AG04449 (cell line): ENCODE data around the gene ADAMTS13.

Source experiments
- CTCF ChIA-PET: fragments of 350-600 bp; formaldehyde crosslinking; extraction: SDS; loops from one replicate; lab custom pipeline; 2021; ENCODE audit warnings: antibody characterized with exemption; lab: Yijun Ruan, JAX
- POLR2A ChIA-PET: fragments of 400-600, 350-600 bp; formaldehyde crosslinking; extraction: SDS; loops from one replicate; lab custom pipeline; 2020; ENCODE audit warnings: antibody characterized with exemption, inconsistent platforms; lab: Yijun Ruan, JAX
- DNase-seq: peaks from one replicate; pipeline ENCODE4 v3.0.0-alpha.2; 2010; ENCODE audit warnings: low read depth, low spot score
- H3K4me3 ChIP-seq: 2 replicates; pipeline ENCODE4 v1.5.1; 2011; ENCODE audit warnings: low read depth, mild to moderate bottlenecking, control low read depth, low read length
- CTCF ChIP-seq: IDR thresholded peaks from one replicate; pipeline ENCODE4 v1.5.1; 2011; ENCODE audit warnings: mild to moderate bottlenecking, moderate library complexity, low read length, control low read depth, inconsistent platforms; ENCODE audit not compliant: insufficient read depth; ENCODE audit errors: missing control alignments

The ADAMTS13 gene

DNA sequence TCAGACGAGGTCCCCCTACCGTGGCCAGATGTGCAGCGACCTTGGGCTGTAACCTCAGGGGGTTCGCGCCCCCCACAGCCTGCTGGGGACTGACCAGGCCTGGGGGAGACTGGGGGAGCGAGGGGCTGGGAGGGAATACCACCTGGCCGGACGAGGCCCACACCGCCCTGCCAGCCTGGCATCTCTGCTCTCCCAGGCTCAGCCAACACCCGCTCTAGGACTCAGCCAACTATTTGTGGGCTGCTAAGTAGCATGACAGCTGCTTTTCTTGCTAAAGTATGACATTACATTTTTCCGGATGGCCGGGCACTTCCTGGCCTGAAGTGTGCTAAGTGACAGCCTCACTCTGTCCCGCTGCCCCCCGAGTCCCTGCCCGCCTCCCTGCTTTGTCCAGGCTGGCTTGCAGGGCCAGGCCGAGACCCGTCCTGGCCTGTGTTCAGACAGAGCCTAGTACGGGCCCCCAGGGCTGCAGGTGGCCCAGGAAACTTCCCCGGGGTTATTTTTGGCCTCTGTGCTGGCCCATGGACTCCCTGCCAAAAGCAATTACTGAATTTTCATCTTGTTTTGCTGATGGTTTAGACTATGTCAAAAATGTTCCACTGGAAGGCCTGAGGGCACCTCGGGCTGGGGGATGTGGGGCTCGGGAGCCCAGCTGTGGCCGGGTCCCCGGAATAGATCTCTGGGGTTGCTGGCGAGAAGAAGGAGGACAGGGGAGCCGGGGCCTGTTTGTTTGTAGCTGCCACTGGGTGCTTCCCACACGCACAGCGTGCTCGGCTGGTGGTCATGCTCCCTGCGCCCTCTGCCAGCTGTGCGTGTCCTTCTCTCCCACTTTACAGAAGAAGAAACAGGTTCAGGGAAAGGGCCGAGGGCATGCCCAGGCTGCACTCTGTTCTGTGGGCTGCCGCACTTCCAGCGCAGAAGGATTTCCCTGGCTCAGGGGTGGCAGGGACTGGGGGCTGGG lies 70.2 kb downstream of the ADAMTS13 start:
- DNase-seq: no peak
- TF ChIP-seq CTCF: no peak
- no peak overlapping the region for H3K4me3 ChIP-seq
- CTCF ChIA-PET: interaction anchor here (0.6 kb wide), 1 partner anchor 250 kb away, joined by 3 read pairs; no protein-coding TSS in a partner anchor
- POLR2A ChIA-PET: no interaction called here

GRCh38 chr9:133493428-133493827 lies 71.3 kb downstream of the ADAMTS13 start:
- CTCF ChIA-PET: no interaction called here
- POLR2A ChIA-PET: no interaction called here
- no peak for TF ChIP-seq CTCF
- DNase-seq: no peak
- no peak overlapping the region for H3K4me3 ChIP-seq

DNA sequence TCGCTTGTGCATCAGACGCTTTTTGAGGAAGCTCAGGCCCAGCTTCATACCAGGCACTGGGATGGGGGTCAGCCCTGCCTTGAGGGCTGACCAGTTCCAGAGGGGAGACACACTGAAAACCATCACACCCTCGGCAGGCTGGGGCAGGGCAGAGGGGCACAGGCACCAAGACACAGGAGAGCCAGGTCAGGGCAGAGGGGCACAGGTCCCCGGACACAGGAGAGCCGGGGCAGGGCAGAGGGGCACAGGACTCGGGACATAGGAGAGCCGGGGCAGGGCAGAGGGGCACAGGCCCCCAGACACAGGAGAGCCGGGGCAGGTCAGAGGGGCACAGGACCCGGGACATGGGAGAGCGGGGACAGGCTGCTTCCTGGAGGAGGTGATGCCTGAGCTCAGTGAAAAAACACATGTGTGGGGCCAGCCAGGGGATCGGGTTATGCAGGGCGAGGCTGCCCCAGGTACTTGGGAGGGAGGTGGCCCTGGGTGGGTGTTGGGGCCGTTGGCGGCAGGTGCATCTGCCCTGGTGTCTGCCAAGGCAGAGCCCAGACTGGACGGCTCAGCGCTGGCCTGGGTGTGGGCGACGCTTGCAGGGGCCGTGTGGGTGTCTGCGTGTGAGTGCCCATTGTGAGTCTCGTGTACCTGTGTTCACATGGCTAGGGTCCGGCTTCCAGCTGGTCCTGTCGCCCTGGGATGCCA lies 71.8 kb downstream of the ADAMTS13 start:
- no peak overlapping the region for H3K4me3 ChIP-seq
- DNase-seq: no peak
- TF ChIP-seq CTCF: no peak
- ChIA-PET POLR2A (interaction anchor here (0.6 kb wide), 1 partner anchor 463 kb away, joined by 3 read pairs; the partner anchor contains the start of gene GTF3C5), CTCF (interaction anchor here (1.4 to 2.6 kb wide), 2 partner anchors 7 to 9 kb away, joined by 5 to 22 read pairs; no protein-coding TSS in a partner anchor)

- no peak for DNase-seq
- H3K4me3 ChIP-seq: no peak overlapping the region
- TF ChIP-seq CTCF: no peak
- ChIA-PET POLR2A (interaction anchor here (0.6 kb wide), 1 partner anchor 464 kb away, joined by 3 read pairs; the partner anchor contains the start of gene GTF3C5), CTCF (interaction anchor here (1.4 to 2.6 kb wide), 2 partner anchors 8 to 10 kb away, joined by 5 to 22 read pairs; no protein-coding TSS in a partner anchor)
These were observed 72.6 kb downstream of the ADAMTS13 start for GRCh38 chr9:133494636-133495326.

DNA sequence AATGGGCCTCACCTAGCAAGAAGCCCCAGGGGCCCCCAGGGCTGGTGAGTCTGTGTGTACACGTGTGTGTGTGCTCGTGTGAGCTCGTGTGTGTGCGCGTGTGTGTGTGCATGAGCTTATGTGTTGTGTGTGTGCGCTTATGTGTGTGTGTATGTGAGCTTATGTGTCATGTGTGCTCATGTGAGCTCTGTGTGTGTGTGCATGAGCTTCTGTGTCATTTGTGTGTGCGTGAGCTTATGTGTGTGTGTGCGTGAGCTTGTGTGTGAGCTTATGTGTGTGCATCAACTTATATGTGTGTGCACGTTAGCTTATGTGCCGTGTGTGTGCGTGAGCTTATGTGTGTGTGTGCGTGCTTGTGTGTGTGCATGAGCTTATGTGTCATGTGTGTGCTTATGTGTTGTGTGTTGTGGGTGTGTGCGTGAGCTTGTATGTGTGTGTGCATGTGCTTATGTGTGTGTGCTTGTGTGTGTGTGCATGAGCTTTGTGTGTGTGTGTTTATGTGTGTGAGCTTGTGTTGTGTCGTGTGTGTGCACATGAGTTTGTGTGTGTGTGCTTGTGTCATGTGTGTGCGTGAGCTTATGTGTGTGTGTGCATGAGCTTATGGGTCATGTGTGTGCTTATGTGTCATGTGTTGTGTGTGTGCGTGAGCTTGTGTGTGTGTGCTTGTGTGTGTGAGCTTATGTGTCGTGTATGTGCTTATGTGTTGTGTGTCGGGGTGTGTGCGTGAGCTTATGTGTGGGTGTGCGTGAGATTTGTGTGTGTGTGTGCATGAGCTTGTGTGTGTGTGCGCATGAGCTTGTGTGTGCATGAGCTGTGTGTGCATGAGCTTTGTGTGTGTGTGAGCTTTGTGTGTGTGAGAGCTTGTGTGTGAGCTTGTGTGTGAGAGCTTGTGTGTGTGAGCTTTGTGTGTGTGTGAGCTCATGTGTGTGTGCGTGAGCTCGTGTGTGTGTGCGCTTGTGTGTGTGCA lies 73.4 kb downstream of the ADAMTS13 start:
- TF ChIP-seq CTCF: no peak
- no peak for DNase-seq
- POLR2A ChIA-PET: no interaction called here
- CTCF ChIA-PET: interaction anchor here (1.0 to 2.6 kb wide), 3 partner anchors 9 to 309 kb away, joined by 3 to 22 read pairs (median 5); no protein-coding TSS in a partner anchor
- no peak overlapping the region for H3K4me3 ChIP-seq
